G401 (cell line): ENCODE data around the gene PIKFYVE. TPM values are rescaled to one million over a fixed set of nuclear protein-coding genes. Genes with fewer than 3 reads are reported as not detected.
"Not testable (repeated sequence)": the region's sequence is repeated elsewhere in the genome, so short reads cannot be mapped to it uniquely, and the experiment has no call there.

Experiments used
- DNase-seq: peaks from one replicate; pipeline ENCODE4 v3.0.0-alpha.2; 2015; ENCODE audit warnings: low spot score
- in situ Hi-C: cut with HindIII; loops from 2 replicates; pipeline ENCODE4 v1.10.0; 2016; ENCODE audit warnings: low sequenced_read_pairs, mixed read lengths
- total RNA-seq: library from RNA; depleted of rRNA; stranded (reverse); fragments of >200 nt; shearing (Covaris generic); gene quantifications from 2 replicates; pipeline ENCODE4 v1.2.3, GENCODE V29; 2014

Gene PIKFYVE
- total RNA-seq, 1 experiment from 2014 or later, result 29.2 TPM

DNA sequence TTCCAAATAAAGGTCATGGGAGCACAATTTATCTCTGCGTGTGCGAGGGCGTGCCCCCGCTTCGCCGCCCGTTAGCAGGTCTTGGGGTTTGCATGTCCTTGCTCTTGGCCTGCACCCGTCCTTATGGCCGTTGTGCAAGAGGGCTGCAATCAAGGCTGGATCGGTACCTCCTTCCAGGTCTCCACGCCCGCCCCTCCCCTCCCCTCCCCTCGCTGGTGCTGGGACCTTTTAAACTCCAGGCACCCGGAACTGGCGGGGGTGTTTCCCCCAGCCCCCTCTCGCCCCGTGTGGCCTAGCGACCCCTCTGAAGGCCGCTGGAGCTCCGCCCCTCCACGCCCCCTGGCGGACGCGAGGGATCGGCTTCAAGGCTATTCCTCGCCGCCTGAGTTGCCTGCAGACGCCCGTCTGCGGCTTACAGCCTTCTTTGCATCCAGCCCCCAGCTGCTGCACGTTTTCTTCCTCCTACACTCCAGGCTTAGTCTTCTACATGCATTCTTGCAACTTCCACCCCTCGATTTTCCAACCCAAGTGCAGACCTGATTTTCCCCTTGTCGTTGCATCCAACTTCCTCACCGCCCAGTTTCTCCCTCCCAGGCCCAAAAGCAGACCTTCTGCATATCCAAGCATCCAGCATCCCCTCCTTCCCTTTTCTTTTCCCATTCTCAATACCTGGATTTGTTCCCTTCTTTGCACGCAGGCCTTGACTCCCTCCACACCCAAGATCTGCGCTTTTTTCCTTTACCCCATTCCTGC is 11.8 kb upstream of the PIKFYVE start:
- in situ Hi-C loops, result no loop called here

DNA sequence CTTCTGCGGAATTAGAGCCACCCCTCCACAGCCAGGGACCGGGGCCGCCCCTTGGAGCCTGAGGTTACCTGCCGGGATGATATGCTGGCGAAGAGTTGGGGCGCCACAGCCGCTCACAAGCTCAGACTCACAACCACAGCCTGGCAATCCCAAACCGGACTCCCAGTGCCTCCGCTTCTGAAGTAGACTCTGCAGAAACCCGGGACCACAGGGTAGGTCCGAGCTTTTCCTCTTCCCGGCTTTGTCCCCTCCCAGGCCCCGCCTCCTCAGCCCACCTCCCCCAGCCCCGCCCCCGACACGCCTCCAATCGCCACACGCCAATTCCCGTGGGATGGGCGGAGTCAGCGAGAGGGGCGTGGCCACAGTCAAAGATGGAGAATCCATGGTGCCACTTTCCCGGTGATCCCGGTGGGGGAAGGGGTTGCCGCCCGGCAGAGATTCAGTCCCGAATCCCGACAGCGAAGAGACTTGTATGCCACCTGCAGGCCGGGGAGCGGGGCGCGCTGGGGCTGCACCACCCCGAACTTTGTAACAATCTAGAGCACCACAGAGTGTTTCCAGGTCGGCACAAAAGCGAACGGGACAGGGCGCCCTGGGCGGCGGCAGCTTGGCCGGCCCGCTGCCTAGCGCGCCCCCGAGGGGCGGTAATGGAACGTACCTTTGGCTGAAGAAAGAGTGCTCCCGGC is 11.0 kb upstream of the PIKFYVE start, which contains the start of gene IDH1:
TSS of gene IDH1 (minus strand) at position 201 of the 686 bp plus-strand sequence. CDS start 3,520 bp downstream, outside the sequence.
- peak; percentile 96 for DNase-seq
- in situ Hi-C loops, result no loop called here

More for the DNA sequence above, 11.8 kb upstream of the PIKFYVE start:
- DNase-seq, result peak; percentile 84

- DNase-seq, result no peak
- in situ Hi-C loops, result no loop called here
These were observed 10.4 kb upstream of the PIKFYVE start for GRCh38 chr2:208255557-208256106.

DNA sequence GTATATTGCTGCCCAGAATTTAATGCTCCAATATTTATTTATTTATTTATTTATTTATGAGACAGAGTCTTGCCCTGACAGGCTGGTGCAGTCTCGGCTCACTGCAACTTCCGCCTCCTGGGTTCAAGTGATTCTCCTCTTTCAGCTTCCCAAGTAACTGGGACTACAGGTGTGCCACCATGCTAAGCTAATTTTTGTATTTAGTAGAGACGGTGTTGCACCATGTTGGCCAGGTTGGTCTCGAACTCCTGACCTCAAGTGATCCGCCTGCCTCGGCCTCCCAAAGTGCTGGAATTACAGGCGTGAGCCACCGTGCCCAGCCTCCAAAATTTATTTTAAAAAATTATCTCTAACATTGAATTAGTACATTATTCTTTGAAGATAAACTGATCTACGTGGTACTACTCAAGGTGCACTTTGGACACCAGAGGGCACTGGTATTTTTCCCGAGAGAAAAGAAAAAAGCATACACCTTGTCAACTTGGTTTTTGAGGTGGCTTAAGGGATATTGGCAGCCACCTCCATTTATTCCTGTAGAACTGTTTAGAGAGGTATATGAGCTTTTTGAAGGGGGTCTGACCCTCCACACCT is 9.8 kb upstream of the PIKFYVE start:
- DNase-seq, result peak; percentile 24
- in situ Hi-C loops, result no loop called here

DNA sequence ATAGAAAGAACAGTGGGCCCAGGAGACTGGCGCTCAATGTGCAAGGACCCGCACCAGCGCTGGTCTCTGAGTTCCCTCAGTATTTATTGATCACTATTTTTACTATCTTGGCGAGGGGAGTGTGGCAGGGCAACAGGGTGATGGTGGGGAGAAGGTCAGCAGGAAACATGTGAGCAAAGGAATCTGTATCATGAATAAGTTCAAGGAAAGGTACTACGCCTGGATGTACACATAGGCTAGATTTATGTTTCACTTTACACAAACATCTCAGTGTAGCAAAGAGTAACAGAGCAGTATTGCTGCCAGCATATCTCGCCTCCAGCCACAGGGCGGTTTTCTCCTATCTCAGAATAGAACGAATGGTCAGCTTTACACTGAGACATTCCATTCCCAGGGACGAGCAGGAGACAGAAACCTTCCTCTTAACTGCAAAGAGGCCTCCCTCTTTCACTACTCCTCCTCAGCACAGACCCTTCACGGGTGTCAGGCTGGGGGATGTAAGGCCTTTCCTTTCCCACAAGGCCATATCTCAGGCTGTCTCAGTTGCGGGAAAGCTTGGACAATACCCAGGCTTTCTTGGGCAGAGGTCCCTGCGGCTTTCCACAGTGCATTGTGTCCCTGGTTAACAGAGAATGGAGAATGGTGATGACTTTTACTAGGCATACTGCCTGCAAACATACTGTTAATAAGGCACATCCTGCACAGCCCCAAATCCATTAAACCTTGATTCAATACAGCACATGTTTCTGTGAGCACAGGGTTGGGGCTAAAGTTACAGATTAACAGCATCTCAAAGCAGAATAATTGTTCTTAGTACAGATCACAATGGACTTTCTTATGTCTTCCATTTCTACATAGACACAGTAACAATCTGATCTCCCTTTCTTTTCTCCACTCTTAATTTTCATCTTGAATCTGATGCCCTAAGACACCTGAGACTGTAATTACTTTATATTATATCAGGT is 8.9 kb upstream of the PIKFYVE start:
- DNase-seq, in situ Hi-C loops: not testable (repeated sequence)

- DNase-seq, result peak; percentile 68
- in situ Hi-C loops, result no loop called here
These were observed 669 bp upstream of the PIKFYVE start for GRCh38 chr2:208265371-208265800.

GRCh38 chr2:208266553-208266893 is 468 bp downstream of the PIKFYVE start:
- in situ Hi-C loops, result no loop called here

DNA sequence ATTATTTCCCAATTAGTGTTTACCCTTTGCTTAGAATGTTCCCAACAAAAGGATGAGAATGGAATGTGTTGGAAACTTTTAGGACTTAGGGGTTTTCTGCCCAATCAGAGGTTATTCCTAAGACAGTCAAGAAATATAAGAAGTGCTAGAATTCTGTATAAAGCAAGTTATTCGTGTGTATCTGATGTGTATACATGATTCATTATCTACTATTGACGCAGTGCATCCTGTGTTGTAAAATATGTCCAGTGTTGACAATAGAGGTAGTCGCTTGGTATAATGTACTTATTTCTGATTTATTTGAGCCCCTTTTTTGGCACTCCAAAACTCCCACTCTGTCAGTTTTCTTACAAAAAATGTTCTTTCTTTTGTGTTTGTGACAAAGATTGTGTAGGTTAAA is 881 bp downstream of the PIKFYVE start:
- in situ Hi-C loops, result no loop called here
- no peak for DNase-seq

More at GRCh38 chr2:208266553-208266893, 468 bp downstream of the PIKFYVE start:
- no peak for DNase-seq

DNA sequence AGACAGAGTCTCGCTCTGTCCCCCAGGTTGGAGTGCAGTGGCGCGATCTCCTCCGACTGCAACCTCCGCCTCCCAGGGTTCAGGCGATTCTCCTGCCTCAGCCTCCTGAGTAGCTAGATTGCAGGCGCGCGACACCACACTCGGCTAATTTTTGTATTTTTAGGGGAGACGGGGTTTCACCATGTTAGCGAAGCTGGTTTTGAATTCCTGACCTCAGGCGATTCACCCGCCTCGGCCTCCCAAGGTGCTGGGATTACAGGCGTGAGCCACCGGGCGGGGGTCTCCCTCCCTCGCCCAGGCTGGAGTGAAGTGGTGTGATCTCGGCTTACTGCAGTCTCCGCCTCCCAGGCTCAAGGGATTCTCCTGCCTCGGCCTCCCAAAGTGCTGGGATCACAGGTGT is 1.5 kb downstream of the PIKFYVE start:
- in situ Hi-C loops, DNase-seq: not testable (repeated sequence)

DNA sequence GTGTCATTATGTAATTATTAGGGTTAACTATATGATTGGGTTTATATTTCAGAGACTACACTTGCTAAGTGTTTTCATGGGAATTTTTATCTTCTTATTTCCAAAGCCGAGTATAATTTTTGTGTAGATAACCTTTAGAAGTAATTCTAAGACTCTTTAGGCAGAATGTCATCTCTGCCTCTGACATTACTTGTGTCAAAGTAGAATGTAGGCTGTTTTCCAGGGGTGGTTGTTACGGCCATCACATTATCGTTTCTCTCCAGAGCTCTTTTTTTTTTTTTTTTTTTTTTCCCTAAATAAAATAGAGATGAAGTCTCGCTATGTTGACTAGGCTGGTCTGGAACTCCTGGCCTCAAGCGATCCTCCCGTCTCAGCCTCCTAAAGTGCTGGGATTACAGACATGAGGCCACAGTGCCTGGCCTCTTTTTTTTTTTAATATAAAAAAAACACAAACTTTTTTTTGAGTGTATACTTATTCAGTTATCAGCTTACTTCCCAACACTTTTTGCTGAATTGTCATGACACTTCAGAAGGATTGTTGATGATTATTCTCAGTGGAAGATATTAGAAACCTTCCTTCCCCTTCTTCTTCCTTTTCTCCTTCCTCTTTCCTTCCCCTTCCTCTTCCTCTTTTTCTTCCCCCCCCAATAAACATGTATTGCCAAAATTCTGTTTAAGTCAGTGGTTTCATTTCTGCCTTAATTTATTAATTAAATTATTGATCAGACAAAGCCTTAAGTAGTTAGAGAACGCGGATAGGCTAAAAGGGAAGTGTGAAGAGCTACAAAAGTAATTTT is 2.3 kb downstream of the PIKFYVE start:
- DNase-seq, result no peak
- in situ Hi-C loops, result no loop called here

GRCh38 chr2:208269091-208269490 is 3.0 kb downstream of the PIKFYVE start:
- no peak for DNase-seq
- in situ Hi-C loops, result no loop called here

DNA sequence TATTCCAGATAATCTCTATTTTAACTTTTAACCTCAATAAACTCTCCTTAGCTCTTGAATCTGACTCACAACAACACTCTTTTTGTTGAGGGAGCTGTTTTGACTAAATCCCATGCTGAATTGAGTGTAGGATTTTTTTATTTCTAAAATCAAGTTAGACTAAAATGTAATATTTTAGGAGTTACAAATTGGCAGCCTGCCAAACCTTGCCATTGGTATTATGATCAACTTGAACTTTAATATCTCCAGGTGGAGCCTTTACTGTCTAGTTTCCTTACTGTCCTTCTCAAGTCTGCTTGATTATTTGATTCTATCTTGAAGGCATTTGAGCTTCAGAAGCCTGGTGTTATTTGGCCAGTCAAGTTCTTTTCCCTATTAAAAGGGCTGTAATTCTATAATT is 8.7 kb downstream of the PIKFYVE start:
- in situ Hi-C loops, result no loop called here
- DNase-seq, result no peak

GRCh38 chr2:208278549-208278948 is 12.5 kb downstream of the PIKFYVE start:
- in situ Hi-C loops, result no loop called here
- no peak for DNase-seq

- in situ Hi-C loops, result no loop called here
These were observed 13.2 kb downstream of the PIKFYVE start for GRCh38 chr2:208279236-208279635.

GRCh38 chr2:208280234-208280633 is 14.2 kb downstream of the PIKFYVE start:
- in situ Hi-C loops, result no loop called here
- DNase-seq, result no peak

More at GRCh38 chr2:208279236-208279635, 13.2 kb downstream of the PIKFYVE start:
- no peak for DNase-seq

DNA sequence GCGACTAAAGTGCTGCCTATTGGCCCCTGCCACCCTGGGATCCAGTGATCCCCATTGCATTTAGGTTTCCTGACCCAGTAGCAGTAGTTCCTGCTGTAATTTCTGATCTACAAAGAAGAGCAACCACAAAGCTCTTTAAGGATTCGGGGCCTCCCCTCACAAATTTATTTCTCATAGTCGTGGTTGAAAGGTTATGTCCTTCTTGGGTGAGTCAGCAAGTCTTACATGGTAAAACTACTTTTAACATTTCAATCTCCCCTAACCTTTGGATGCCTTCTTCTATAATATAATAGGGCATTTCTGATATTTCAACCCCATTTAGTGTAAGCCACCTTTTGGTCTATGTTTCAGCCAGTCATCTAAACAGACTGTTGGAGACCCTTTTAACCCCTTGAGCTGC is 14.9 kb downstream of the PIKFYVE start:
- DNase-seq, result no peak
- in situ Hi-C loops, result no loop called here

DNA sequence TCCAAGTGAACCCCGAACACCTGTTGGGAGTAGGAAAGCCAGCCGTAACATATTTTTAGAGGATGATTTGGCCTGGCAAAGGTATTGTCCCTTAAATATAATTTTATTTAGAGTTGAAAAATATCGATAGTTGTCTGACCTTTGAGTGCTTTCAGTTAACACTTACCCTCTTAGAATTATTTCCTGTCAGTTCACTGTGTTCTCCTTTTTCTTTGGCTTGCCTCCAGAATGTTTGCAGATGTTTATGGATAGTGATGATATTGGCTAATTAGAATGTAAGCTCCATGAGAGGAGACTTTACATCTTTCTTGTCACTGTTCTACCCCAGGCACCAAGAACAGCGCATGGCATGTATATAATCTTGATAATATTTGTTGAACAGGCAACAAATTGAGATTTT is 19.8 kb downstream of the PIKFYVE start:
- in situ Hi-C loops, result no loop called here
- DNase-seq, result no peak

DNA sequence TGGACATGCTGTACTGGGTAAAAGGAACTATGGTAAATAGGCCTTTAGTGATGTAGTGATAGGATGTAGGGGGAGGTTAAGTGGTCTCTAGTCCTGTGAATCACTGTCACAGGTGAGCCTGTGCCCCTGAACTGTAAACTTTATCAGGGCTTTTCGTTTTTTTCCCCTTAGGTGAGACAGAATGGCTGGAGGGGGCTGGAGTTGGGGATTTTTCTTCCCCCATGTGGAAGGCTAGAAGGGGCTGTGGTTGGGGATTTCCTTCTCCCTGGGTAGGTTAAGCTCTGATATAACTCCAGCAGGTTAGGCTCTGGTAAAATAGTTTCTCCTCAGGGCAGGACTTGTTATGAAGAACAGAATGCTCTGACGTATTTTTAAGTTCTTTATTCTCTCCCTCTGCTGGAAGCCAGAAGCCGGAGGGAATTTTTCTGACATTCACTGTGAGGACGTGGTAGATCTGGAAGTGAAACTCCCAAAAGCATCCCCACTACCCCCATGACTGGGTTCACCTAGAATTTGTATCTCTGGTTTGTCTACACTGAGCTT is 28.5 kb downstream of the PIKFYVE start:
- in situ Hi-C loops, result no loop called here
- no peak for DNase-seq
